DND-41 (cell line): ENCODE data around the gene NKD1.

Source experiments
- CTCF ChIP-seq: IDR thresholded peaks from 2 replicates; pipeline ENCODE4 v1.5.1; 2012; ENCODE audit warnings: borderline replicate concordance, low read length, moderate library complexity, mild to moderate bottlenecking; ENCODE audit not compliant: poor library complexity, severe bottlenecking; ENCODE audit errors: extremely low read depth
- EZH2 ChIP-seq: IDR thresholded peaks from 3 replicates; pipeline ENCODE4 v1.6.1; 2012; ENCODE audit warnings: borderline replicate concordance, low read depth, mild to moderate bottlenecking, moderate library complexity, low read length, inconsistent platforms; ENCODE audit not compliant: severe bottlenecking

- TF ChIP-seq CTCF (no peak), EZH2 (no peak)
These were observed 28.6 kb upstream of the NKD1 start for GRCh38 chr16:50519602-50520001.
